Neural progenitor cell (in vitro differentiated cells): ENCODE measurements around the gene RNASE9.

Experiments
- EZH2 ChIP-seq: fragments of 200-600 bp; sonication (generic); IDR thresholded peaks from 2 replicates; pipeline ENCODE4 v1.6.1; 2017; ENCODE audit warnings: antibody characterized with exemption, mild to moderate bottlenecking, moderate library complexity
- EZH2phosphoT487 ChIP-seq: fragments of 200-600 bp; sonication (generic); IDR thresholded peaks from 2 replicates; pipeline ENCODE4 v1.6.1; 2017; ENCODE audit warnings: antibody characterized with exemption
- TF ChIP-seq, protein P1 (sequence below): fragments of 200-600 bp; sonication (generic); IDR thresholded peaks from 2 replicates; pipeline ENCODE4 v1.5.1; 2017; ENCODE audit warnings: antibody characterized with exemption, mild to moderate bottlenecking

DNA sequence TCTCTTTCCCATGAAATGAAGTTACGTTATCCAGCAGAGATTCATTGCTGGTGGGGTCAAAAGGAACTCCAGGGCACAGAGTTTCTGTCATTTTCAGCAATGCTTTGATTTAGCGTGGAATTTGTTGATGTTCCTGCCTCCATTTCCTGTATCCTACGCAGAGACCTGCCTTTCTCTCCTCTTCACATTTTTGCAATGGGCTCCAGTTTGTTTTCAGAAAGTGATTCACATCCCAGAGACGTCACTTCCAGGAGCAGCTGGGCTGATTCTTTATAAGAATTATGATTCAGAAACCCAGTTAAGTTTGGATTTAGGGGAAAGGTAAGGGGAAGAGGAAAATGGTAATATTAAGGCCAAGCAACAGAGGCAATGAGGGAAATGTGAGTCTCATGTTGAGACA lies 43.9 kb downstream of the RNASE9 start:
- TF ChIP-seq, protein P1, sequence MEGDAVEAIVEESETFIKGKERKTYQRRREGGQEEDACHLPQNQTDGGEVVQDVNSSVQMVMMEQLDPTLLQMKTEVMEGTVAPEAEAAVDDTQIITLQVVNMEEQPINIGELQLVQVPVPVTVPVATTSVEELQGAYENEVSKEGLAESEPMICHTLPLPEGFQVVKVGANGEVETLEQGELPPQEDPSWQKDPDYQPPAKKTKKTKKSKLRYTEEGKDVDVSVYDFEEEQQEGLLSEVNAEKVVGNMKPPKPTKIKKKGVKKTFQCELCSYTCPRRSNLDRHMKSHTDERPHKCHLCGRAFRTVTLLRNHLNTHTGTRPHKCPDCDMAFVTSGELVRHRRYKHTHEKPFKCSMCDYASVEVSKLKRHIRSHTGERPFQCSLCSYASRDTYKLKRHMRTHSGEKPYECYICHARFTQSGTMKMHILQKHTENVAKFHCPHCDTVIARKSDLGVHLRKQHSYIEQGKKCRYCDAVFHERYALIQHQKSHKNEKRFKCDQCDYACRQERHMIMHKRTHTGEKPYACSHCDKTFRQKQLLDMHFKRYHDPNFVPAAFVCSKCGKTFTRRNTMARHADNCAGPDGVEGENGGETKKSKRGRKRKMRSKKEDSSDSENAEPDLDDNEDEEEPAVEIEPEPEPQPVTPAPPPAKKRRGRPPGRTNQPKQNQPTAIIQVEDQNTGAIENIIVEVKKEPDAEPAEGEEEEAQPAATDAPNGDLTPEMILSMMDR = no peak
- TF ChIP-seq EZH2 (no peak), EZH2phosphoT487 (no peak)
